Anterior cingulate cortex (tissue), 58 donors: Measurements from ENCODE around the gene CAPZA2.
A peak's percentile ranks its signal among the peaks of the same experiment; 100 is the strongest.
"Not testable (repeated sequence)": the region's sequence is repeated elsewhere in the genome, so short reads cannot be mapped to it uniquely, and the experiment has no call there.

ENCODE experiments used
- DNase-seq, 58 donors: peaks; one replicate each; lab custom pipeline; 2025; lab: John Stamatoyannopoulos, UW

Gene CAPZA2

GRCh38 chr7:116952635-116953371 lies 90.4 kb downstream of the CAPZA2 start:
- peak in 29 of 58 donors; percentile 17 to 66 (median 53) for DNase-seq

GRCh38 chr7:116953372-116953905 lies 91.1 kb downstream of the CAPZA2 start, which contains the start of gene ST7:
ST7 (plus strand) TSS chr7:116953501; CDS start chr7:116953541, 40 bp downstream.
- DNase-seq: peak in 51 of 58 donors; percentile 21 to 81 (median 57)

GRCh38 chr7:116953906-116954838 lies 91.8 kb downstream of the CAPZA2 start:
- DNase-seq: peak in 54 of 58 donors; percentile 7 to 79 (median 45)

GRCh38 chr7:116955340-116955739 lies 93.0 kb downstream of the CAPZA2 start:
- DNase-seq: no peak

GRCh38 chr7:116955801-116956476 lies 93.6 kb downstream of the CAPZA2 start:
- peak in 2 of 58 donors; percentile 12 to 44 for DNase-seq

DNA sequence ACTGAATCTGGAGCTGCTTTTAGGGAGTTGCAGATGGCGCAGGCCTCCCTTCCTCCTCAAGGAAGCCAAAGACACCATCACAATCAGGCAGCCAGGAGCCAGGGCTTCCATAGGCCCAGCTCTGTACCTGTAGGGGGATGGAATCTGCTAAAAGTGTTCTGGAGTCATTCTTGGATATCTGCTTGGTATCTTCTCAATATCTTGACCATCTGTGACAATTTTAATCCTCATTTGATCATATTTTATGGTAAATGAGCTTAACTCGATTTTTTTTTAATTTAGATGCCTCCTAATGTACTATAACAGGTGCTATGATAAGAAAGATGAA lies 94.1 kb downstream of the CAPZA2 start:
- no peak for DNase-seq

DNA sequence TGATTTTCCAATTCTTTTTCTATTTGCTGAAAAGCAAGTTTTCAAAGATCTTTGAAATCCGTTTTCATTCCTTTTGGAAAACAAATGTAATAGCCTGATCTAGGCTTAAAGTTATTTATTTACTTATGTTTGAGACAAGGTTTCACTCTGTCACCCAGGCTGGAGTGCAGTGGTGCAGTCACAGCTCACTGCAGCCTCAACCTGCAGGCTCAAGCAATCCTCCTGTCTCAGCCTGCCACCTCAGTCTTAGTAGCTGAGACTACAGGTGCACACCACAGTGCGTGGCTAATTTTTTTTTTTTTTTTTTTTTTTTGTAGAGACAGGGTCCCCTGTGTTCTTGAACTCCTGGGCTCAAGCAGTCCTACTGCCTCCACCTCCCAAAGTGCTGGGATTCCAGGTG lies 95.5 kb downstream of the CAPZA2 start:
- no peak for DNase-seq

DNA sequence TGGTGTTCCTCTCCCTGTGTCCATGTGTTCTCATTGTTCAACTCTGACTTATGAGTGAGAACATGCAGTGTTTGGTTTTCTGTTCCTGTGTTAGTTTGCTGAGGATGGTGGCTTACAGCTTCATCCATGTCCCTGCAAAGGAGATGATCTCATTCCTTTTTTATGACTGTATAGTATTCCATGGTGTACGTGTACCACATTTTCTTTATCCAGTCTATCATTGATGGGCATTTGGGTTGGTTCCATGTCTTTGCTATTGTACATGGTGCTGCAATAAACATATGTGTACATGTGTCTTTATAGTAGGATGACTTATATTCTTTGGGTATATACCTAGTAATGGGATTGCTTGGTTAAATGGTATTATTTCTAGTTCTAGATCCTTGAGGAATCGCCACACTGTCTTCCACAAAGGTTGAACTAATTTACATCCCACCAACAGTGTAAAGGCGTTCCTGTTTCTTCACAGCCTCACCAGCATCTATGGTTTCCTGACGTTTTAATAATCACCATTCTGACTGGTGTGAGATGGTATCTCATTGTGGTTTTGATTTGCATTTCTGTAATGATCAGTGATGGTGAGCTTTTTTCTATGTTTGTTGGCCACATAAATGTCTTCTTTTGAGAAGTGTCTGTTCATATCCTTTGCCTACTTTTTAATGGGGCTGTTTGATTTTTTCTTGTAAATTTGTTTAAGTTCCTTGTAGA lies 99.7 kb downstream of the CAPZA2 start:
- DNase-seq: not testable (repeated sequence)

GRCh38 chr7:116963234-116963633 lies 100.8 kb downstream of the CAPZA2 start:
- no peak for DNase-seq

DNA sequence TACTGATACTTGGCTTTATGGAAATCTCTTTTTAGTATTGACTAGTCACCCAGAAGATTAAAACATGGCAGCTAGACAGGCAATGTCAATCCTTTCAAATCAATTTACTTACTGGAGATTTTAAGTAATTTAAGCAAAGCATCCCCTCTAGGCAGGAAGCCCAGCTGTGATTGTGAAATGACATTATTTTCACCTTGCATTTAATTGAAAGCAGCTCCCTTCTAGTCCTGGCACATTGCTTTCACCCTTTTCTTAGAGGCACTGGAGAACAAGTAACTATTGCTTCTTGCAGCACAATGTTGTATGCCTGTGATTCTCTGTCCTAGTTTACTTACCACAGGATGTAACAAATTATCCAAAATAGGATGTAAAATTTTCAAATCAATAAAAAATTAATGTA lies 104.2 kb downstream of the CAPZA2 start:
- DNase-seq: no peak

- DNase-seq: no peak
Measured at GRCh38 chr7:116967254-116967922, 105.0 kb downstream of the CAPZA2 start.

DNA sequence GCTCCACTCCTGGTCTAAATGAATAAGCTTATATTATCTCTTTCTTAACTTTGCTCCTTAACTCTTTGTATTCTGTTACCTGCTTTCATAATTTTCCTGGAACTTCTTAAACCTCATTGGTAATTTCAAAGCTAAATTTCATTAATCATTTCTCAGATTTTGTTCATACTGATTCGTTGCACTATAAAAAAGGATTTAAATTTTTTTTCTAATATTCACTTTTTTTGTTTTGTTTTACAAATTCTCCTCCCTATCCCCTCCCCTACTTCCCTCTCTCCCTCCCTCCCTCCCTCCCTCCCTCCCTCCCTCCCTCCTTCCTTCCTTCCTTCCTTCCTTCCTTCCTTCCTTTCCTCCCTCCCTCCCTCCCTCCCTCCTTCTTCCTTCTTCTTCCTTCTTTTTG lies 105.6 kb downstream of the CAPZA2 start:
- DNase-seq: no peak

GRCh38 chr7:116968631-116969030 lies 106.2 kb downstream of the CAPZA2 start:
- DNase-seq: no peak

- no peak for DNase-seq
Measured at GRCh38 chr7:116969371-116969902, 107.0 kb downstream of the CAPZA2 start.

GRCh38 chr7:116970238-116970910 lies 108.0 kb downstream of the CAPZA2 start:
- no peak for DNase-seq

GRCh38 chr7:116971153-116971552 lies 108.8 kb downstream of the CAPZA2 start:
- not testable (repeated sequence) for DNase-seq
